ENCODE measurements around the gene PDHB. TPM values are rescaled to one million over a fixed set of nuclear protein-coding genes. Genes with fewer than 3 reads are reported as not detected.

PDHB gene
- polyA plus RNA-seq, 1 donor (not counting 4 experiments of a cell fraction or from before 2014, with no cell fraction given): 78.9 TPM

GRCh38 chr3:58384381-58385090, 49.1 kb downstream of the PDHB start:
- Histone ChIP-seq H4K20me1 (ENCODE audit: control insufficient read depth, extremely low read depth, insufficient read depth, low read length) (no peaks in the 10 kb centered on the region), H3K4me1 (ENCODE audit: control insufficient read depth, extremely low read depth, insufficient read depth, low read length) (peaks cover 26% of the 10 kb centered on the region), H3K79me2 (ENCODE audit: control insufficient read depth, insufficient read depth, low read length) (no peaks in the 10 kb centered on the region), H3K4me3 (ENCODE audit: control insufficient read depth in 2 of 3, extremely low read depth in 1 of 3, insufficient read depth in 2 of 3, low read depth in 1 of 3, low read length in 3 of 3) (no peak overlapping the region), H3K9me3 (ENCODE audit: control insufficient read depth, low read depth, low read length) (no peaks in the 10 kb centered on the region), H2AFZ (ENCODE audit: control insufficient read depth, low read length) (no peak overlapping the region), H3K4me2 (ENCODE audit: control insufficient read depth, extremely low read depth, insufficient read depth, low read depth, low read length) (peak overlapping the region; percentile 53), H3K36me3 (ENCODE audit: control insufficient read depth in 2 of 2, extremely low read depth in 1 of 2, insufficient read depth in 2 of 2, low read length in 2 of 2) (no peaks in the 10 kb centered on the region), H3K9me1 (ENCODE audit: control insufficient read depth, extremely low read depth, insufficient read depth, low read length) (peaks cover 4% of the 10 kb centered on the region), H3K27me3 (ENCODE audit: control insufficient read depth, extremely low read depth, insufficient read depth, low read length) (no peaks in the 10 kb centered on the region), H3K27ac (ENCODE audit: control insufficient read depth, insufficient read depth, low read length) (peak overlapping the region; percentile 26), H3K9ac (ENCODE audit: control insufficient read depth, extremely low read depth, insufficient read depth, low read length) (peak overlapping the region; percentile 20)
- FAIRE-seq: no peak
- no peak for DNase-seq (ENCODE audit: low read depth, low spot score)
- dilution Hi-C loops (cut with MboI; ENCODE audit: extremely low pct_ligation_motif_present, low sequenced_read_pairs): no loop called here
- TF ChIP-seq EZH2 (IDR thresholded peaks at IDR 0.05; ENCODE audit: low read length) (no peak), CTCF (optimal IDR thresholded peaks at IDR 0.05 in 1 of 3, IDR thresholded peaks at IDR 0.05 in 1 of 3, conservative IDR thresholded peaks at IDR 0.05 in 1 of 3; ENCODE audit: extremely low read depth in 1 of 3, insufficient read depth in 2 of 3, low read length in 3 of 3) (no peak)

GRCh38 chr3:58383904-58384303, 49.7 kb downstream of the PDHB start:
- Histone ChIP-seq H3K4me1 (ENCODE audit: control insufficient read depth, extremely low read depth, insufficient read depth, low read length) (peaks cover 26% of the 10 kb centered on the region), H3K4me2 (ENCODE audit: control insufficient read depth, extremely low read depth, insufficient read depth, low read depth, low read length) (peak overlapping the region; percentile 63), H3K36me3 (ENCODE audit: control insufficient read depth in 2 of 2, extremely low read depth in 1 of 2, insufficient read depth in 2 of 2, low read length in 2 of 2) (no peaks in the 10 kb centered on the region), H4K20me1 (ENCODE audit: control insufficient read depth, extremely low read depth, insufficient read depth, low read length) (no peaks in the 10 kb centered on the region), H3K9ac (ENCODE audit: control insufficient read depth, extremely low read depth, insufficient read depth, low read length) (peak overlapping the region; percentile 29), H3K9me3 (ENCODE audit: control insufficient read depth, low read depth, low read length) (no peaks in the 10 kb centered on the region), H3K79me2 (ENCODE audit: control insufficient read depth, insufficient read depth, low read length) (no peaks in the 10 kb centered on the region), H3K27ac (ENCODE audit: control insufficient read depth, insufficient read depth, low read length) (peak overlapping the region; percentile 58), H3K27me3 (ENCODE audit: control insufficient read depth, extremely low read depth, insufficient read depth, low read length) (no peaks in the 10 kb centered on the region), H3K4me3 (ENCODE audit: control insufficient read depth in 2 of 3, extremely low read depth in 1 of 3, insufficient read depth in 2 of 3, low read depth in 1 of 3, low read length in 3 of 3) (no peak overlapping the region), H2AFZ (ENCODE audit: control insufficient read depth, low read length) (no peak overlapping the region), H3K9me1 (ENCODE audit: control insufficient read depth, extremely low read depth, insufficient read depth, low read length) (peaks cover 4% of the 10 kb centered on the region)
- TF ChIP-seq EZH2 (IDR thresholded peaks at IDR 0.05; ENCODE audit: low read length): no peak
- TF ChIP-seq CTCF (optimal IDR thresholded peaks at IDR 0.05 in 1 of 3, IDR thresholded peaks at IDR 0.05 in 1 of 3, conservative IDR thresholded peaks at IDR 0.05 in 1 of 3; ENCODE audit: extremely low read depth in 1 of 3, insufficient read depth in 2 of 3, low read length in 3 of 3): no peak
- peak; percentile 94 for DNase-seq (ENCODE audit: low read depth, low spot score)
- dilution Hi-C loops (cut with MboI; ENCODE audit: extremely low pct_ligation_motif_present, low sequenced_read_pairs): no loop called here
- peak; percentile 97 for FAIRE-seq

Measured in keratinocyte (primary cell).